ENCODE measurements around the gene SLX4IP. TPM values are rescaled to one million over a fixed set of nuclear protein-coding genes. Genes with fewer than 3 reads are reported as not detected.
A peak's percentile ranks its signal among the peaks of the same experiment; 100 is the strongest.

SLX4IP gene
- polyA plus RNA-seq, 3 donors: 0.76 to 2.5 (median 1.1) TPM

GRCh38 chr20:10453241-10453640 lies 18.1 kb downstream of the SLX4IP start:
- H3K36me3 Mint-ChIP-seq: peaks cover 5 to 10% of the 10 kb centered on the region in 2 donors
- intact Hi-C loops (cut with micrococcal nuclease): no loop called here
- Histone ChIP-seq H3K27ac (ENCODE audit: low read depth in 1 of 2, low read length in 2 of 2) (peak overlapping the region; percentile 51 to 71), H3K9me3 (replicated peaks in 1 of 2; ENCODE audit: control insufficient read depth in 1 of 2, insufficient read depth in 1 of 2, low read length in 2 of 2) (peaks cover 0 to 3% of the 10 kb centered on the region in 2 donors), H3K9ac (ENCODE audit: insufficient read depth, low read length, poor library complexity, severe bottlenecking) (no peak overlapping the region), H3K27me3 (ENCODE audit: control insufficient read depth in 2 of 2, insufficient read depth in 2 of 2, low read length in 2 of 2) (no peaks in the 10 kb centered on the region), H3K4me3 (replicated peaks in 1 of 3; ENCODE audit: low read depth in 2 of 3, low read length in 3 of 3) (peak overlapping the region in 1 of 3 experiments; percentile 56), H3K4me1 (ENCODE audit: control insufficient read depth in 1 of 2, insufficient read depth in 2 of 2, low read length in 2 of 2) (peaks cover 31 to 37% of the 10 kb centered on the region in 2 donors), H3K79me2 (ENCODE audit: insufficient read depth, low read length) (peaks cover 74% of the 10 kb centered on the region), H3K36me3 (replicated peaks in 1 of 2; ENCODE audit: control insufficient read depth in 1 of 2, insufficient read depth in 2 of 2, low read length in 2 of 2) (peaks cover 0 to 3% of the 10 kb centered on the region in 2 donors), H4K20me1 (ENCODE audit: insufficient read depth, low read length) (no peaks in the 10 kb centered on the region), H2AFZ (ENCODE audit: insufficient read depth, low read depth, low read length, poor library complexity, severe bottlenecking) (peak overlapping the region; percentile 40), H3K4me2 (replicated peaks; ENCODE audit: extremely low read depth, low read length, poor library complexity, severe bottlenecking) (peak overlapping the region; percentile 72)
- WGBS (ENCODE audit: insufficient coverage): 0% methylated on average over 1 of the region's 5 CpGs
- no peaks in the 10 kb centered on the region for H3K27me3 Mint-ChIP-seq (ENCODE audit: low read depth in 3 of 3)
- peak overlapping the region; percentile 90 to 97 (median 94) for H3K27ac Mint-ChIP-seq
- H3K9me3 Mint-ChIP-seq: peaks cover 2 to 9% (median 7%) of the 10 kb centered on the region in 7 donors
- H3K4me1 Mint-ChIP-seq: peaks cover 34% of the 10 kb centered on the region
- TF ChIP-seq CTCF (IDR thresholded peaks at IDR 0.05): no peak
- peak overlapping the region in 1 of 2 donors; percentile 85 for H3K4me3 Mint-ChIP-seq
- peak; percentile 61 to 81 (median 77) for DNase-seq

GRCh38 chr20:10454151-10454750 lies 19.1 kb downstream of the SLX4IP start:
- H3K4me3 ChIP-seq (replicated peaks in 1 of 3; ENCODE audit: low read depth in 2 of 3, low read length in 3 of 3): peak overlapping the region in 1 of 3 experiments; percentile 56
- intact Hi-C loops (cut with micrococcal nuclease): no loop called here

More at GRCh38 chr20:10454151-10454750, 19.1 kb downstream of the SLX4IP start:
- Histone ChIP-seq H2AFZ (ENCODE audit: insufficient read depth, low read depth, low read length, poor library complexity, severe bottlenecking) (peak overlapping the region; percentile 64), H3K9me3 (replicated peaks in 1 of 2; ENCODE audit: control insufficient read depth in 1 of 2, insufficient read depth in 1 of 2, low read length in 2 of 2) (peaks cover 0 to 3% of the 10 kb centered on the region in 2 donors), H3K4me1 (ENCODE audit: control insufficient read depth in 1 of 2, insufficient read depth in 2 of 2, low read length in 2 of 2) (peaks cover 31 to 36% of the 10 kb centered on the region in 2 donors), H3K36me3 (replicated peaks in 1 of 2; ENCODE audit: control insufficient read depth in 1 of 2, insufficient read depth in 2 of 2, low read length in 2 of 2) (peaks cover 0 to 7% of the 10 kb centered on the region in 2 donors), H4K20me1 (ENCODE audit: insufficient read depth, low read length) (no peaks in the 10 kb centered on the region), H3K79me2 (ENCODE audit: insufficient read depth, low read length) (peaks cover 71% of the 10 kb centered on the region), H3K27ac (ENCODE audit: low read depth in 1 of 2, low read length in 2 of 2) (peak overlapping the region; percentile 24 to 71), H3K27me3 (ENCODE audit: control insufficient read depth in 2 of 2, insufficient read depth in 2 of 2, low read length in 2 of 2) (no peaks in the 10 kb centered on the region), H3K9ac (ENCODE audit: insufficient read depth, low read length, poor library complexity, severe bottlenecking) (no peak overlapping the region), H3K4me2 (replicated peaks; ENCODE audit: extremely low read depth, low read length, poor library complexity, severe bottlenecking) (peak overlapping the region; percentile 72)
- Mint-ChIP-seq H3K9me3 (peaks cover 4 to 18% (median 7%) of the 10 kb centered on the region in 7 donors), H3K4me1 (peaks cover 31% of the 10 kb centered on the region), H3K4me3 (peak overlapping the region in 1 of 2 donors; percentile 85), H3K27me3 (ENCODE audit: low read depth in 3 of 3) (no peaks in the 10 kb centered on the region), H3K27ac (peak overlapping the region; percentile 74 to 97 (median 94)), H3K36me3 (peaks cover 15 to 20% of the 10 kb centered on the region in 2 donors)
- no peak for TF ChIP-seq CTCF (IDR thresholded peaks at IDR 0.05)
- DNase-seq: no peak

Measured in CD14-positive monocyte (primary cell).